NCI-H2029 (cell line): ENCODE results near the gene FTCD.

Experiments
- DNase-seq: peaks from one replicate; lab custom pipeline; 2025; lab: John Stamatoyannopoulos, UW

The FTCD gene

DNA sequence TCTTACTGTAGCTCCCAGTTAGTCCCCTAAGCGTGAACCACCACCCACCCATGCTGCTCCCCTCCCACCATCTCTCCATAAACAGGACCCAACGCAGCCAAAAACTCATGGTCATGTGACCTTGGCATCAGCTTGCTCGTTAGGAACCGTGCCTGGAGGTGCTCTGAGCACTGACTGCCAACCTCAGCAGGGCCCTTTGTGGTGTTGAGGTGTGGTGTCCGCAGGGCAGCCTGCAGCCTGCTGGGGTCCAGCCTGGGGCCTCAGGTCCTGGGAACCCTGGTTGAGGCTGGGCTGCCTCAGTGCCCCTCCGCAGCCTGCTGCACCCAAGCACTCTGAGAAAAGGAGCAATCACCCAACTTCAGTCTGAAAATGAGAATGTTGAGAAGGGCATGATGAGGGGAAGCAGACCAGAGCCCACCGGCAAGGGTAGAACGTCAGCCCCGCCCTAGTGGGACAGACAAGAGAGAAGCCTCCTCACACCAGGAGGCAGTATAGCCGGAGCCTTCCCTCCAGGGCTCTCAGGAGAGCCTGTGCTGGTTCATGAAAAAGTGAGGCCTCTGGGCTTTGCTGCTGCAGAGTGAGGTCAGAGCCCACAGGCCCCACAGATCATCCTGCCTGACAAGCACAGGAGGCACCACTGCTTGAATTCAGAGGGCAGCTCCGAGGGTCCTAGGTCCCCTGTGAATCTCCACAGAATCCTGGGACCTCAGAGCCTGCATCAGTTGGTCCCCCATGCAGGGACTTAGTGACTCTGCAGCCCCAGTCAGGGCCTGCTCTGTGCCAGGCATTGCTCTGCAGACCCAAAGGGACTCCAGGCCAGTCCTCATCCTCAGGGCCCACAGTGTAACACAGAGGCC, 62.3 kb downstream of the FTCD start:
- no peak for DNase-seq

DNA sequence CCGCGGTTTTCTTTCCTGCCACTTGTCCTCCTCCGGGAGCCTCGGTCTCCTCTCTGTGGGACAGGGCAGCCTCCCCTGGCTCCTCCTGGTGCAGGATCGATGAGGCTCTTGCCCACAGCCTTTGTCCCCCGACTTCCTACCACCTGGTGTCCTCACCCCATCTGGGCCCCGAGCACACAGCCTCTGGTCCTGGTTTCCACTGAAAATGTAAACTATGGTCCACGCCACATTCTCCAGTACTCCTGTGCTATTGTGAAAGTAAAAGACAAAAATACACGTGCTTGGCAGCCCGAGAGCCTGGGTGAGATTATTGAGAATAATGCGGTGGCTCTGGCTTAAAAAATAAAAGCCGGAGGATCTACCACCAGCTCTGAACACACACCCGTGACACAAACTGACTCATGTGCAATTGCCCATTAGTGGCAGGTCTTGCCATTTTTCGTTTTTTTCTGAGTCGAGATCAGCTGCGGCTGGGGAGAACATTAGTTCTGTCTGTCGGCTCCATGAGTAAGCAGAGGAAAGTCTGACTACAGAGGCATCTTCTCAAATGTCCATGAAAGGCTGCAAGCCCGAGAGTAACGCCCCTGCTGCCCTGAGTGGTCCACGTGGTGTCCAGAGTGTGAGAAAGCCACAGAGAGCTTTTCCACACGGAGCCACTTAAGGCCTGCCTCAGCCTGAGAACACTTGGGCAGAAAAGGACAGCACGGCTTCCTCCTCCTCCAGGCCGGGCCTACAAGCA, 63.2 kb downstream of the FTCD start:
- DNase-seq, result no peak

DNA sequence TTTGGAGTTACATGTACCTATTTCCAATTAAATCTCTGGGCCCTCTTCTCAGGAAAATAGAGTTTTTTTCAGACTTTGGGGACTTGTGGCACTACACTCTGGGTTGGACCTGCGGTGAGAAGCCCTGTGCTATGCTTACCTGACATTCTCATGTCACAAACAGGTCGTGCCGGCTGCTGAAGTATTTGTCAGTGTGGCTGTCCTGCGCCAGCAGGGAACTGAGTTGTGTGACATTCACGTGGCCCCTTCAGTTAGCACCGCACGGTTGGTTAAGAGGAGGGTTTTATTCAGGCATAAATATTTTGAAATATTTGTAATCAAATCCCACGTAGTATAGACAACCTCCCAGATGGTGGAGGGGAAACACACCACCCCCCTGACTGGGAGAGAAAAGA, 63.8 kb downstream of the FTCD start:
- no peak for DNase-seq

DNA sequence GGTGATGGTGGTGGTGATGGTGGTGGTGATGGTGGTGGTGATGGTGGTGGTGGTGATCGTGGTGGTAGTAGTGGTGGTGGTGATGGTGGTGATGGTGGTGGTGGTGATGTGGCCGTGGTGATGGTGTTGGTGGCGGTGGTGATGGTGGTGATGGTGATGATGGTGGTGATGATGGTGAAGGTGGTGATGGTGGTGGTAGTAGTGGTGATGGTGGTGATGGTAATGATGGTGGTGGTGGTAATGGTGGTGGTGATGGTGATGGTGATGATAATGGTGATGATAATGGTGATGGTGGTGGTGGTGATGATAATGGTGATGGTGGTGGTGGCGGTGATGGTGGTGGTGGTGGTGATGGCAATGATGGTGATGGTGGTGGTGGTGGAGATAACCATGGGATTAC, 64.3 kb downstream of the FTCD start:
- DNase-seq, result no peak

DNA sequence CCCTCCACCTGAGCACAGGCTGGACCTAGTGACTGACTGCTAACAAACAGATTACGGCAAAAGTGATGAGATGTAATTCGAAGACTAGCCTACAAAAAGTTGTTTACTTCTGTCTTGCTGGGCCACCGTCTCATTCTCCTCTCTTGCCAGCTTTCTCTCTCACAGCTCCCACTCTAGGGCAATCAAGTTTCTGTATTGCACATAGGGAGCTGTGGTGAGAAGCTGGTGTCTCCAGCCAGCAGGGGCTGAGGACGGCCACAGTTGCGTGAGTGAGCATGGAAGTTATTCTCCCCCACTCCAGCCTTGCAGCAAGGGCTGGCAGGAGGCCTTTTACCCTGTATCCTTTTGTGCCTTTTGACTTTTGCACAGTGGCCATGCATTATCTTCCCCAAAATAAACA, 66.1 kb downstream of the FTCD start:
- no peak for DNase-seq

DNA sequence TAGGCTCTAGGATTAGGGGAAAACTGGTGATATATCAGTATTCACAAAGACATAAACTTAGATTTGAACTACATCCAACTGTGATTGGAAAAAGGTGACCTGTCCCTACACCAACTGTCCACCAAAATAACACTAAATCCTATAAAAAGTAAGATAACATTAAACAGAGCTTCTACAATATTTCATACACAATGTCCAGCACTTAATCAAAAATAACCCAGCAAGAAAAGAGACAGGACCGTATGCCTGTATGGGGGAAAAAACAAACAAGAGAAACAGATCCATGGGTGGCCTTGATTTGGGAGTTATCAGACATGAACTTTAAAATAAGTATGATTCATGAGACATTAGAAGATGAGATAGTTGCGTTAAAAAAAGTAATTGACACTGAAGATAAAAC, 67.2 kb downstream of the FTCD start:
- DNase-seq, result no peak

DNA sequence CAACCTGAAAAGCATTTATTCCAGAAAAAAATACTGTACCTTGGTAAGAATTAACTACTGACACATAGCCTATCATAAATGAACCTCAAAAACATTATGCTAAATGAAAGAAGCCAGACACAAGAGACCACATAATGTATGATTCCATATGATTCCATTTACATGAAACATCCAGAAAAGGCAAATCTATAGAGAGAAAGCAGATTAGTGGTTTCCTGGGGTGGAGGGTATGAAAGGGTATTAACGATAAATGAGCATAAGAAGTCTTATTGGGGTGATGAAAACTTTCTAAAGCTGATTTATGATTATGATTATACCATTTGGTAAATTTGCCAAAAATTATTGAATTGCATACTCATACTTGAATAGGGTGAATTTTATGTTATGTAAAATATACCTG, 67.7 kb downstream of the FTCD start:
- DNase-seq, result no peak
